Measurements from ENCODE around the gene BIRC3. TPM values are rescaled to one million over a fixed set of nuclear protein-coding genes. Genes with fewer than 3 reads are reported as not detected.

Gene BIRC3
- total RNA-seq, 1 experiment from 2014 or later = 4.7 TPM

DNA sequence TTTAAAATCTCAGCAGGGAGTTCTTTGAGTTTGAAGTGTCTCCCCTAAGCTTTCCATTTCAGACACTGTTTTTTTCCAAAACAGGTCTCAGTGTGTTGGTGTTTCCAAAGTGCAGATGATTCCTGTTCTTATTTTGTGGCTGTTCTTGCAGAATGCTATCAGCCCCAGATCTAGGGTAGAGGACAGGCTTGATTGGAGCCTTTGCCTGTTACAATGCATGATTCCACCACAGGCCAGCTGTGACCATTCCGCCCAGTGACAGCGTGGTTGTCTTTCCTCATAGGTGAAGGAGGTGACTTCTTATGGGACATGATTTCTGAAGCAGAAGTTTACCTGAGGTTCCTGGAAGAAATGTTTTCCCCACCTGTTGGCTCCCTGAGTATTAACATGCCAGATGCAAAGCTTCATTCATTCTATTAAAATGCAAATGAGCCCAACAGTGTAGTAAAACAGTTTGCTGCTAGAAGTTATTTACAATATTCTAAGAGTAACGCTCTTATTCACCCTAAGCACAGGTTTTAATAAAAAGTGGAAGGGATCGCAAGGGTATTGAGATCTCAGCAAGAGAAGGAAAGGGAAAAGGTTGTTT lies 36.9 kb upstream of the BIRC3 start:
- Histone ChIP-seq H2AFZ (ENCODE audit: low read depth, low read length, poor library complexity, severe bottlenecking) (no peak overlapping the region), H3K9me2 (ENCODE audit: insufficient read depth) (no peaks in the 10 kb centered on the region), H3K27ac (ENCODE audit: low read depth, low read length) (no peak overlapping the region), H3K36me3 (ENCODE audit: control insufficient read depth in 1 of 2, insufficient read depth in 2 of 2, low read length in 2 of 2) (no peaks in the 10 kb centered on the region), H3K4me3 (replicated peaks in 1 of 2; ENCODE audit: low read depth in 1 of 2, low read length in 2 of 2) (no peak overlapping the region), H3K9me3 (ENCODE audit: control insufficient read depth in 1 of 2, insufficient read depth in 1 of 2, low read depth in 1 of 2, low read length in 2 of 2) (no peaks in the 10 kb centered on the region), H3K79me2 (ENCODE audit: insufficient read depth, low read length) (no peaks in the 10 kb centered on the region), H3K4me2 (ENCODE audit: low read length) (no peak overlapping the region), H3K9ac (ENCODE audit: low read length) (no peak overlapping the region), H4K20me1 (ENCODE audit: insufficient read depth) (no peaks in the 10 kb centered on the region), H3K27me3 (ENCODE audit: insufficient read depth, low read length) (no peaks in the 10 kb centered on the region), H3K4me1 (ENCODE audit: control insufficient read depth in 1 of 2, insufficient read depth in 2 of 2, low read length in 2 of 2) (0 out of 4 replicates have a peak, but pooled peaks cover 0 to 3% of the 10 kb centered on the region in 2 experiments)
- CTCF ChIA-PET = interaction anchor here (1.8 to 2.2 kb wide), 3 partner anchors 9 to 14 kb away, joined by 6 to 8 read pairs (median 8); no protein-coding TSS in a partner anchor
- TF ChIP-seq CEBPB (IDR thresholded peaks at IDR 0.05; ENCODE audit: low read depth) = no peak
- no peak for TF ChIP-seq POLR2AphosphoS5 (IDR thresholded peaks at IDR 0.05; ENCODE audit: low read depth, low read length)
- no peak for TF ChIP-seq ZNF274 (IDR thresholded peaks at IDR 0.05; ENCODE audit: low read depth, low read length)
- no peak for TF ChIP-seq SIN3A (IDR thresholded peaks at IDR 0.05; ENCODE audit: low read depth)
- no peak for TF ChIP-seq RAD21 (IDR thresholded peaks at IDR 0.05; ENCODE audit: low read depth)
- TF ChIP-seq SP1 (IDR thresholded peaks at IDR 0.05; ENCODE audit: low read depth) = no peak
- no peak for TF ChIP-seq MAX (IDR thresholded peaks at IDR 0.05)
- TF ChIP-seq, protein P1, sequence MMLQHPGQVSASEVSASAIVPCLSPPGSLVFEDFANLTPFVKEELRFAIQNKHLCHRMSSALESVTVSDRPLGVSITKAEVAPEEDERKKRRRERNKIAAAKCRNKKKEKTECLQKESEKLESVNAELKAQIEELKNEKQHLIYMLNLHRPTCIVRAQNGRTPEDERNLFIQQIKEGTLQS (IDR thresholded peaks at IDR 0.05) = no peak
- TF ChIP-seq EGR1 (IDR thresholded peaks at IDR 0.05; ENCODE audit: low read depth) = no peak
- no peak for TF ChIP-seq EZH2phosphoT487 (IDR thresholded peaks at IDR 0.05; ENCODE audit: borderline replicate concordance)
- no peak for TF ChIP-seq CBX3 (IDR thresholded peaks at IDR 0.05; ENCODE audit: low read depth)
- POLR2A ChIA-PET = no interaction called here
- BruUV-seq (replicated peaks) = no TSS peak
- no peak for DNase-seq (ENCODE audit: low read depth, low spot score)
- intact Hi-C loops (cut with micrococcal nuclease) = no loop called here
- ATAC-seq = peak; percentile 63; the same call in 1 of the 2 replicates
- RAD21 ChIA-PET (ENCODE audit: low non-redundant PET in 1 of 2, low total read pairs in 2 of 2, uncharacterized antibody in 2 of 2, unreplicated experiment in 2 of 2) = no interaction called here

DNA sequence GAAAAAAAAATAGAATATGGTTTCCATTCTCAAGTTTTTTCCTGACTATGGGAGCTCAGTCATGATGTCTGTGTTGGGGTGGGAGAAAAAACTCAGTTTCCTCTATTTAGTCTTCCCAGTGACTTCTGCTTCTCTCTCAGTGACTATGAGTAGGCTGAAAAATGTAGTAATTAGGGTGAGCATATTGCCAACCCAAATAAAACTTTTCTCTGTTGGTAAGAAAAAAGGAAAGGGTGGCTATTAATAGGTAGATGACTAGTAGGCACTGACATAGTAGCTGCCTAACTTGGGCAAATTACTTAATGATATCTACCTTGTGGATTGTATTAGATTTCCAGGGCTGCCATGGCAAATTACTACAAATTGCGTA lies 34.2 kb upstream of the BIRC3 start:
- H4K20me1 ChIP-seq (ENCODE audit: insufficient read depth) = no peaks in the 10 kb centered on the region
- ChIA-PET POLR2A (no interaction called here), CTCF (interaction anchor here (4.0 kb wide), 1 partner anchor 11 kb away, joined by 19 read pairs; no protein-coding TSS in a partner anchor), RAD21 (ENCODE audit: low non-redundant PET in 1 of 2, low total read pairs in 2 of 2, uncharacterized antibody in 2 of 2, unreplicated experiment in 2 of 2) (no interaction called here)
- BruUV-seq (replicated peaks) = no TSS peak
- ATAC-seq (no peak), DNase-seq (ENCODE audit: low read depth, low spot score) (no peak)
- no peaks in the 10 kb centered on the region for H3K27me3 ChIP-seq (ENCODE audit: insufficient read depth, low read length)
- no peak overlapping the region for H3K9ac ChIP-seq (ENCODE audit: low read length)
- H3K79me2 ChIP-seq (ENCODE audit: insufficient read depth, low read length) = no peaks in the 10 kb centered on the region
- no peaks in the 10 kb centered on the region for H3K9me3 ChIP-seq (ENCODE audit: control insufficient read depth in 1 of 2, insufficient read depth in 1 of 2, low read depth in 1 of 2, low read length in 2 of 2)
- intact Hi-C loops (cut with micrococcal nuclease) = no loop called here
- H3K4me1 ChIP-seq (ENCODE audit: control insufficient read depth in 1 of 2, insufficient read depth in 2 of 2, low read length in 2 of 2) = peaks cover 0 to 9% of the 10 kb centered on the region in 2 experiments; a peak in 2 of 4 replicates
- no peak overlapping the region for H3K4me2 ChIP-seq (ENCODE audit: low read length)
- no peak overlapping the region for H3K27ac ChIP-seq (ENCODE audit: low read depth, low read length)
- no peaks in the 10 kb centered on the region for H3K9me2 ChIP-seq (ENCODE audit: insufficient read depth)
- no peak overlapping the region for H3K4me3 ChIP-seq (replicated peaks in 1 of 2; ENCODE audit: low read depth in 1 of 2, low read length in 2 of 2)
- no peak overlapping the region for H2AFZ ChIP-seq (ENCODE audit: low read depth, low read length, poor library complexity, severe bottlenecking)
- H3K36me3 ChIP-seq (ENCODE audit: control insufficient read depth in 1 of 2, insufficient read depth in 2 of 2, low read length in 2 of 2) = no peaks in the 10 kb centered on the region
- TF ChIP-seq, protein P2, sequence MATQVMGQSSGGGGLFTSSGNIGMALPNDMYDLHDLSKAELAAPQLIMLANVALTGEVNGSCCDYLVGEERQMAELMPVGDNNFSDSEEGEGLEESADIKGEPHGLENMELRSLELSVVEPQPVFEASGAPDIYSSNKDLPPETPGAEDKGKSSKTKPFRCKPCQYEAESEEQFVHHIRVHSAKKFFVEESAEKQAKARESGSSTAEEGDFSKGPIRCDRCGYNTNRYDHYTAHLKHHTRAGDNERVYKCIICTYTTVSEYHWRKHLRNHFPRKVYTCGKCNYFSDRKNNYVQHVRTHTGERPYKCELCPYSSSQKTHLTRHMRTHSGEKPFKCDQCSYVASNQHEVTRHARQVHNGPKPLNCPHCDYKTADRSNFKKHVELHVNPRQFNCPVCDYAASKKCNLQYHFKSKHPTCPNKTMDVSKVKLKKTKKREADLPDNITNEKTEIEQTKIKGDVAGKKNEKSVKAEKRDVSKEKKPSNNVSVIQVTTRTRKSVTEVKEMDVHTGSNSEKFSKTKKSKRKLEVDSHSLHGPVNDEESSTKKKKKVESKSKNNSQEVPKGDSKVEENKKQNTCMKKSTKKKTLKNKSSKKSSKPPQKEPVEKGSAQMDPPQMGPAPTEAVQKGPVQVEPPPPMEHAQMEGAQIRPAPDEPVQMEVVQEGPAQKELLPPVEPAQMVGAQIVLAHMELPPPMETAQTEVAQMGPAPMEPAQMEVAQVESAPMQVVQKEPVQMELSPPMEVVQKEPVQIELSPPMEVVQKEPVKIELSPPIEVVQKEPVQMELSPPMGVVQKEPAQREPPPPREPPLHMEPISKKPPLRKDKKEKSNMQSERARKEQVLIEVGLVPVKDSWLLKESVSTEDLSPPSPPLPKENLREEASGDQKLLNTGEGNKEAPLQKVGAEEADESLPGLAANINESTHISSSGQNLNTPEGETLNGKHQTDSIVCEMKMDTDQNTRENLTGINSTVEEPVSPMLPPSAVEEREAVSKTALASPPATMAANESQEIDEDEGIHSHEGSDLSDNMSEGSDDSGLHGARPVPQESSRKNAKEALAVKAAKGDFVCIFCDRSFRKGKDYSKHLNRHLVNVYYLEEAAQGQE (IDR thresholded peaks at IDR 0.05; ENCODE audit: low read depth) = no peak
- TF ChIP-seq, protein P1 (IDR thresholded peaks at IDR 0.05) = no peak
- no peak for TF ChIP-seq SRF (IDR thresholded peaks at IDR 0.05; ENCODE audit: low read depth)
- TF ChIP-seq, protein P3, sequence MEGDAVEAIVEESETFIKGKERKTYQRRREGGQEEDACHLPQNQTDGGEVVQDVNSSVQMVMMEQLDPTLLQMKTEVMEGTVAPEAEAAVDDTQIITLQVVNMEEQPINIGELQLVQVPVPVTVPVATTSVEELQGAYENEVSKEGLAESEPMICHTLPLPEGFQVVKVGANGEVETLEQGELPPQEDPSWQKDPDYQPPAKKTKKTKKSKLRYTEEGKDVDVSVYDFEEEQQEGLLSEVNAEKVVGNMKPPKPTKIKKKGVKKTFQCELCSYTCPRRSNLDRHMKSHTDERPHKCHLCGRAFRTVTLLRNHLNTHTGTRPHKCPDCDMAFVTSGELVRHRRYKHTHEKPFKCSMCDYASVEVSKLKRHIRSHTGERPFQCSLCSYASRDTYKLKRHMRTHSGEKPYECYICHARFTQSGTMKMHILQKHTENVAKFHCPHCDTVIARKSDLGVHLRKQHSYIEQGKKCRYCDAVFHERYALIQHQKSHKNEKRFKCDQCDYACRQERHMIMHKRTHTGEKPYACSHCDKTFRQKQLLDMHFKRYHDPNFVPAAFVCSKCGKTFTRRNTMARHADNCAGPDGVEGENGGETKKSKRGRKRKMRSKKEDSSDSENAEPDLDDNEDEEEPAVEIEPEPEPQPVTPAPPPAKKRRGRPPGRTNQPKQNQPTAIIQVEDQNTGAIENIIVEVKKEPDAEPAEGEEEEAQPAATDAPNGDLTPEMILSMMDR (IDR thresholded peaks at IDR 0.05 in 2 of 3, conservative IDR thresholded peaks at IDR 0.05 in 1 of 3; ENCODE audit: borderline replicate concordance in 1 of 3, insufficient read depth in 1 of 3, low read depth in 2 of 3, low read length in 2 of 3) = no peak
- no peak for TF ChIP-seq CEBPB (IDR thresholded peaks at IDR 0.05; ENCODE audit: low read depth)
- TF ChIP-seq EZH2 (IDR thresholded peaks at IDR 0.05) = no peak
